A204.1 (cell line): ENCODE data around the gene HSPA4.
A peak's percentile ranks its signal among the peaks of the same experiment; 100 is the strongest.

Experiments used
- FAIRE-seq: peaks from 2 replicates; lab custom pipeline; 2012; peaks lifted over from hg19 to GRCh38; lab: Jason Lieb, UNC

The HSPA4 gene

DNA sequence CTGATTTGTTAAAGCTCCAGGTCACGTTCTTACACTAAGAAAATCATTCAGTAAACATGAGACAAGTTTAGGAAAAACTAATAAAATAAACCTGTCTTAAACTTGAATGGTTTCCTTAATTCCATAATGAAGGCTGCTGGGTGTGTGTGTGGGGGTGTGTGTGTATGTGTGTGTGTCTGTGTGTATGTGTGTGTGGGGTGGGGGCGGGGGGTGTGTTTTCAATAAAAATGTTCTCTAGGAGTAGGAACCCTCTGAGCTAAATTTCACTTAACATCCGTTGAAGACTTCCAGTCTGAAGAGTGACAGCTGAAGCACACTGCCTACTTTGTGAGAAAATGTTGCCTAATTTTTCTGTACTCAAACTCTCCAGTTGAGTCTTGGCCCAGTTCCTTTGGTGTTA is 54.5 kb downstream of the HSPA4 start:
- no peak for FAIRE-seq

- no peak for FAIRE-seq
Observed at GRCh38 chr5:133106761-133107572, 55.2 kb downstream of the HSPA4 start.

DNA sequence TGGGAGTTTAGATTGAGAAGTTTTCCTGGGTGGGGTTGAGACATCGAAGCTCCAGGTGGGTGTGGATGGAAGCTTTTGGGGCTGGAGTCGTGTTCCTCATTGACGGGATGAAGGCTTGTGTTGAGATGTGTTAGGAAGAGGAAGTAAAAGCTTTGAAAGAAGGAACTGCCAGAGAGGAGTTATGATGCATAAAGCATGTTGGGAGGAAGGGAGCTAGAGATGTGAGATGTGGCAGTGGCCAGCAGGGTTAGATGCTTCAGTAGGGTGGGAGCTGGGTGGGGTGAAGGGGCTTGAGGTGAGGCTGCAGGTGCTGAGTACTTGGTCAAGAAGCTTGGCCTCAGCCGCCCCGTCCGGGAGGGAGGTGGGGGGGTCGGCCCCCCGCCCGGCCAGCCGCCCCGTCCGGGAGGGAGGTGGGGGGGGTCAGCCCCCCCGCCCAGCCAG is 56.7 kb downstream of the HSPA4 start:
- no peak for FAIRE-seq

DNA sequence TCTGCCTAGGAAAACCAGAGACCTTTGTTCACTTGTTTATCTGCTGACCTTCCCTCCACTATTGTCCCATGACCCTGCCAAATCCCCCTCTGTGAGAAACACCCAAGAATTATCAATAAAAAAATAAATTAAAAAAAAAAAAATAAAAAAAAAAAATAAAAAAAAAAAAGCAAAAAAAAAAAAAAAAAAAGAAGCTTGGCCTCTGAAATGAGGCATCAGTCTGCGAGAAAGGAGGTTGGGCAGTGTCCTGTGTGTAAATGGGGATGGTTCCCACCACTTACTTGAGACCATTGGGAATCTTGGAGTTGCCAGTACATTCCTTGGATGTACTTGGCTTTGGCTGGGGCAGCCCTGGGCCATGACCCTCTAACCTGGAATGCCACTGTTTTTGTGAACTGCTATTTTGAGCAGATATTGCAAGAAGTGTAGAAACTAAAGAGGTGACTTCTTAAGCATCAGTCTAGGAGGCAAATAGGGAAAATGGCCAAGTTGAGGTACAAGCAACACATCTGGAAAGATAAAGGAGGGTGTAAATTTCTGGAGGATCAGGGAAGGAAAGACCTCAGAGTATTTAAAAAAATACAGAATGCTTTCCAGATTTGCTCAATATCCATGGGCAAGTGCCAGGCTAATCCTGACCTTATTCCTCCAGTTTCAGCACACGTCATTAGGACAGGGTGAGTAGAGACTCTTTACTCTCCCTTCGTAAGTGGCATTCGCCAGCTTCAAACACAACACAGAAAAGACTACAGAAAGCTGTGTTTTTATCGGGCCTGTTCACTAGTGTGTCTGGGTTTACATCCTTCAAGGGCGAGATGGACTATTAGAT is 58.1 kb downstream of the HSPA4 start:
- no peak for FAIRE-seq

DNA sequence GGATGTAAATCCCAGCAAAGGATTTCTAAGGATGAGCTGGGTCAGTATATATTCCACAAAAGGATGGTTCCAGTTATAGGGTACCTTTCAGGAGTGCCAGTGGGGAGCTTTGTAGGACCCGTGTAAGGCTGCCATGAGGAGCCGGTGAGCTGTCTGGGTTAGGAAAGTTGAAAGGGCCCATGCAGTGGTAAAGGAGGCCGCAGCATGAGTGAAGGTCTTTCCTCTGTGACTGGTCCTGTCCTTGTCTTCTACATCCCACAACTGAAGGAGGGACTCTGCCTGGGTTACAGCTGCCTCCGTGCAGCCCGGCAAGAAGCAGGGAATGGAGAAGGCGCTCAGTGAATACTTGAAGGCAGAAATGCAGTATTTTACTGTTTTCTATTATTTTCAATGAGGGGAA is 58.9 kb downstream of the HSPA4 start:
- FAIRE-seq, result no peak

DNA sequence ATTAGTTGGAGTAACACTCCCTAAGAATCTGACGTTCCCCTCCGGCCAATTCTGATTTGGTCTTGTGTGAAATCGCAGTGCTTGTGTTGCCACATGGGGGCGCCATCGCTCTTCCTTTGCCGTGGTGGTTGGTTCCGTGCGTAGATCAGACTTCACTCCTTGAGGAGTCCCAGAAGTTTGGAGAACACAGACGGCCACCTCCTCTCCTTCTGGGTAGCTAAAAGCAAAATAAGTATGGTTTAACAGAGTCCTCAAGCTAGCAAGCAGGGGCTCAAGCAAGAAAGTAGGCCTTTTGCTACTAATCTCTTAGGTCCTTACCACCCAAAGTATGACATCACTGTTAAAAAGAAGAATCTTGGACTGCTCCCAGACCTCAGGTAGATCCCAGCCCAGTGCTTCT is 59.5 kb downstream of the HSPA4 start:
- FAIRE-seq, result peak; percentile 54

- FAIRE-seq, result no peak
Observed at GRCh38 chr5:133112026-133112660, 60.3 kb downstream of the HSPA4 start.

- no peak for FAIRE-seq
Observed at GRCh38 chr5:133113331-133114061, 61.7 kb downstream of the HSPA4 start.

DNA sequence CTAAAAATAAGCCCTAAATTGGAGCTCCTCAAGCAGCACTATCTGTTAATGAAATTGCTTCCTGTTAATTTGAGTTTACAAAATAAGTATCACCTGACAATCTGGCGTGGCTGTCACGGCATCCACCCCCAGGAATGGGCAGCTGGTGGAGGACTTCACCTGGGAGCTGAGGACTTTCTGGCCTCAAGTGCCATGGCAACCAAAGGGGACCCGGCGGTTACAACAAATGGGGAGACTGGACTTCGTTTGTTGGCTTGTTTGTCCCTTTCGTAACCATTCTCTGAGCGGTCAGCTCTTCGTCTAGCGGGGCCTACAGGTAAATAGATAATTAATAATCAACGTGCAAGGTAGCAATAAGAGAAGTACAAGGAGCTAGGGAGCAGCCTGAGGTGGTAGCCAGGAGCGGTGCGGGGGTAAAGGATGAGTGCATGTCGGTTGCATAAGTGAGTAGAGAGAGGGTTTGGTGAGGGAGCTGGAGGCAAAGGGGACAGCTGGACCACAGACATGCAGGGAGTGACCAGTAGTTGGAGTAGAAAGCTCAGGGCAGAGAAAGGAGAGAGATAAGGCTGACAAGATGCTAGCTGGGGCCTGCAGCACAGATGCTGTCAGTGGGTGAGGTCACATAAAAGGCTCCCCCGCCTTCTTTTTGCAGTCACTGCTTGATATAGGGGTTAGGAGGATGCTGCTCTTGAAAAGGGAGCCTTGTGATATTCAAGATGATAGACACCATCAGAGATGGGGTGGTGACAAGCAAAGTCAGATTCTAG is 62.5 kb downstream of the HSPA4 start:
- no peak for FAIRE-seq

DNA sequence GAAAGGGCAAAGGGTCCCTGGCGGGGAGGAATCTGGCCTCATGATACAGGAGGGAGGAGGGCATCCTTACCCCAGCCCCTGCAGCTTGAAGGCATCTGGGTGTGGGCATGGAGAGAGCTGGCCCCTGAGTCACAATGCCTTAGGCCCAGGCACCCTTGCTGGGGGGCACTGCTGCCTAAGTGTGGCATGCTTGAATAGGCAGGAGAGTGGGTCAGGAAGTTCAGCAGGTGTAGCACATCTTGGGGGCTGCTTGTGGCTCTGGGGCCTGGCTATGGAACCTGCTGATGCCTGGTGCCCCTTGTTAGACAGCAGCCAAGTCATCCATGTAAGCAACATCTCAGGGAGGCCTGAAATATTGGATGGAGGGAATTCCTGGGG is 63.1 kb downstream of the HSPA4 start:
- no peak for FAIRE-seq

- no peak for FAIRE-seq
Observed at GRCh38 chr5:133116601-133117000, 64.8 kb downstream of the HSPA4 start.

- no peak for FAIRE-seq
Observed at GRCh38 chr5:133117166-133117911, 65.5 kb downstream of the HSPA4 start.

GRCh38 chr5:133117912-133118445 is 66.2 kb downstream of the HSPA4 start:
- FAIRE-seq, result no peak

GRCh38 chr5:133118741-133119140 is 66.9 kb downstream of the HSPA4 start:
- no peak for FAIRE-seq

- no peak for FAIRE-seq
Observed at GRCh38 chr5:133119233-133119711, 67.5 kb downstream of the HSPA4 start.

DNA sequence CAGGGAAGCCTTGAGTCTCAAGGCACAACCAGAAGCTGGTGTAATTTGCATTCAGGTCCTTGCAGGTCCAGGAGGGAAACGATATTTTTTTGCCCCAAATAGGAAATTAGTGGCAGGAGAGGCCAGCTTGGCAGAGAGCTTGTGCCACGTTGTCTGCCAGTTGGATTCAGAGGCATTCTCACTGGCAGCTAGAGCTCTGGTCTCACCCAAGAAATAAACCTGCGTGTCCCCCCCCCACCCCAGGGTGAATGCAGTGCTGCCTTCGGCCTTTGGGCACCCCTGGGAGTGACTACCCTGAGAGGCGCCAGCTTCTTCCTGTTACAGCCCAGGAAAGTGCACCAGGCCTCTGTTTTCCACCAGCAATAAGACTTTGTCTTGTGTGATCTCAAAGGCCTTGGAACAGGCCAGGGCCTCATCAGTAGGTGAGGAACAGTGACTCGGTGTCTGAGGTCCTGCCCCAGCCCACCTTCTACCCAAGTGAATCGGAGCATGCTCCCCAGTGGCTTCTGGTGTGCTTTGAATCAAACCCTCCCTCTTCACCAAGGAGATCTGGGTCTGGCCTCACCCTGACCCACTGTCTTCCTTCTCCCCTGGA is 68.4 kb downstream of the HSPA4 start:
- no peak for FAIRE-seq

GRCh38 chr5:133121080-133121479 is 69.3 kb downstream of the HSPA4 start:
- no peak for FAIRE-seq

DNA sequence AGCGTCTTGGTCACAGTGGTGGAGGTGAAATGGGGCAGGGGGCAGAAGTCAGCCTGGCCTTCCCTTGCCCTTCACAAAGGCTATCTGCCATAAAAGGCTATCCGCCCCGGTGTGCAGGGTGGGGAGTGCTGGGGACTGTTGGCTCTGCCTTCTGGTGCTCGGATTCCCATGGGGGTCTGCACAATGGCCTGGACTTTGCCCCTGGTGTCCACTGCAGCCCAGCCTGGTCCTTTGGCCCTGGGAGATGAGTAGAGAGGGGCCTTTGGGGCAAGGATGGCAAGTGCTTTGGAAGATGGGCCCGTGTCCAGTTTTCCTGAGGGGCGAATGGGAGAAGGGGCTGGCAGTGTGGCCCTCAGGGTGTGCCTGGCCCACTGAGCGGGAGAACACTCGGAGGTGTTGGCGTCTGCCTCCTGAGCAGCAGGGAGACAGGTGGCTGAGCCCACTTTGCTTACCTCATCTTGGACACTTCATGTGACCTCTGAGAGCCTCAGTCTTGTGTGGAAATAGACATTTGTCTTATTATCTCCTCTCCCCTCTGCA is 69.9 kb downstream of the HSPA4 start:
- FAIRE-seq, result no peak

DNA sequence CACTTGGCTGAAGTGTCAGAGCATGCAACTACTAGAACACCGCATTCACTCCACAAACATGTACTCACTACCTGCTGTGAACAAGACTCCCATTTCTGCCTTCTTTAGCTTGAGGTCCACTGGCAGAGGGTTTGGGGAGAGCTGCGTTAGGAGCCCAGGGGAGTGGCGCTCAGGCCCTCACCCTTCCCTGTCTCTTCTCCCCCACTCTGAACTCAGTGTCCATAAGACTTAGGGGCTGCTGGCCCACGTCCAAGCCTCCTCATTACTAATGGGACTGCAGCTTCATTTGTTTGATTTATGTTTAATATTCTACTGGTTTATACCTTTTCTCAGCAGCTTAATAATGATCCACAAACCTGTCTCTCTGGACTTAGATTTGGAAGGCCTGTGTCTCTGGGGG is 70.9 kb downstream of the HSPA4 start:
- no peak for FAIRE-seq

DNA sequence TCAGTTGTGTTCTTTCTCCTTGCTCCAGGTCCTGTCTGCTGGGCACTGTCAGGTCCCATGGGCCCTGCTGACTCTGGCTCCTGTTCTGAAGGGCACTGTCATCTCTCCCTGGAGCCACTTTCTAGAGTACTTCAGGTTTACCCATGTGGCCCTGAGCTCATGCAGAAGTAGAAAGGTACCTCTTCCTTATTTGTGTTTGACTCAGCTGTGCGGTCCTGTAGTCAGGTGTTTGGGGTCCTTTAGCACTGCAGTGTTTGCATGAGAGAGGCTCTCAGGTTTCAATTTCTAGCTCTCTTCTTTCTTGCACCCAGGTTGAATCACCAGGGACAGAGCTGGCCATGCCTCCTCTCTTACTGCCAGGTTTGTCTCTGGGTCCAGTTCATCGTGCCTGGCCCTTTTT is 71.5 kb downstream of the HSPA4 start:
- FAIRE-seq, result no peak
